DND-41 (cell line): ENCODE data around the gene VPS8.

Experiments
- CTCF ChIP-seq: IDR thresholded peaks from 2 replicates; pipeline ENCODE4 v1.5.1; 2012; ENCODE audit warnings: borderline replicate concordance, low read length, moderate library complexity, mild to moderate bottlenecking; ENCODE audit not compliant: poor library complexity, severe bottlenecking; ENCODE audit errors: extremely low read depth
- EZH2 ChIP-seq: IDR thresholded peaks from 3 replicates; pipeline ENCODE4 v1.6.1; 2012; ENCODE audit warnings: borderline replicate concordance, low read depth, mild to moderate bottlenecking, moderate library complexity, low read length, inconsistent platforms; ENCODE audit not compliant: severe bottlenecking

GRCh38 chr3:184889312-184889904 lies 77.4 kb downstream of the VPS8 start:
- TF ChIP-seq CTCF (no peak), EZH2 (no peak)
